ENCODE data around the gene GPR137. TPM values are rescaled to one million over a fixed set of nuclear protein-coding genes. Genes with fewer than 3 reads are reported as not detected.

The GPR137 gene
- total RNA-seq, 2 donors from 2014 or later, result 57.7 to 58.4 TPM

DNA sequence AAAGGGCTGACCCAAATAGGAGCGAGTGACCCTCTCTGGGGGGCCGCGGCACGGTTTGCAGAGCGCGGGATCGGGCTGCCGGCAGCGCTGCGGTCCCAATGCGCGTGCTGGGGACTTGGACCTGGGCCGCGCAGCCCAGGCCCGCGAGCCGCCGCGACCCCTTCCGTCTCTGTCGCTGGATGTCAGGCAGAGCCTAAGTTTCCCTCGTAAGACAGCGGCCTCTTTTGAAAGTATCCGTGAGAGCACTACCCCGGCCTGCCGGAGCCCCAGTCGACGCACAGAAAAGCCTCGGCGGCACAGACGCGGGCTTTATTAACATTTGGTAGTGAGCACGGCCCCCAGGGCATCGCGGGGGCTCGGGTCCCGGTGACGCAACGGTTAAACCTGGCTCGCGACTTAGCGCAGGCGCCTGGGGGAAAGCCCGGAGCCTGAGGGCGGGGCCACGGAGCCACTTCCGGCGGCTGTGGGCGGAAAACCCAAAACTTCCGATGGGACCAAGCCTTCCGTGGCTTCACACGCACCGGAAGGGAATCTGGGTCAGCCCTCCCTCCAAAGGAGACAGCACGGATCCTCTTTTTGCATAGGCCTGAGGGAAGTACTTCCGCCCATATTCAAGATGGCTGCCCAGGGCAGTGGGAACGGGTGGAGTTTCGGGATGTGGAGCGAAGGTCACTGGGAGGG lies 16.0 kb upstream of the GPR137 start:
- H3K9ac ChIP-seq (ENCODE audit: extremely low read depth, low read length, poor library complexity, severe bottlenecking), result peak overlapping the region; percentile 91
- 0% methylated on average over 25 to 58 of the region's 58 CpGs for WGBS, 2 experiments (ENCODE audit: insufficient coverage in 1 of 2, insufficient read length in 1 of 2)
- no peaks in the 10 kb centered on the region for H3K27me3 Mint-ChIP-seq (ENCODE audit: insufficient read depth)
- TF ChIP-seq CTCF (conservative IDR thresholded peaks at IDR 0.05), result peak; percentile 40
- H3K9me3 ChIP-seq (ENCODE audit: control insufficient read depth, low read length), result no peaks in the 10 kb centered on the region
- H3K27ac Mint-ChIP-seq, result peak overlapping the region; percentile 99
- H3K36me3 ChIP-seq (ENCODE audit: control insufficient read depth, insufficient read depth, low read length), result peaks cover 4% of the 10 kb centered on the region
- H3K27ac ChIP-seq (ENCODE audit: low read depth, low read length), result peak overlapping the region; percentile 94
- no peaks in the 10 kb centered on the region for H3K4me1 ChIP-seq (ENCODE audit: control insufficient read depth, insufficient read depth, low read length)
- peak overlapping the region; percentile 95 for H3K4me3 Mint-ChIP-seq
- H3K27me3 ChIP-seq (ENCODE audit: control insufficient read depth, insufficient read depth, low read length, poor library complexity, severe bottlenecking), result no peaks in the 10 kb centered on the region
- DNase-seq, result peak; percentile 99
- H3K36me3 Mint-ChIP-seq (ENCODE audit: low read depth), result peaks cover 17% of the 10 kb centered on the region
- peaks cover 14% of the 10 kb centered on the region for H3K4me1 Mint-ChIP-seq
- no peaks in the 10 kb centered on the region for H3K9me3 Mint-ChIP-seq
- H3K4me3 ChIP-seq (ENCODE audit: low read length), result peak overlapping the region; percentile 95

DNA sequence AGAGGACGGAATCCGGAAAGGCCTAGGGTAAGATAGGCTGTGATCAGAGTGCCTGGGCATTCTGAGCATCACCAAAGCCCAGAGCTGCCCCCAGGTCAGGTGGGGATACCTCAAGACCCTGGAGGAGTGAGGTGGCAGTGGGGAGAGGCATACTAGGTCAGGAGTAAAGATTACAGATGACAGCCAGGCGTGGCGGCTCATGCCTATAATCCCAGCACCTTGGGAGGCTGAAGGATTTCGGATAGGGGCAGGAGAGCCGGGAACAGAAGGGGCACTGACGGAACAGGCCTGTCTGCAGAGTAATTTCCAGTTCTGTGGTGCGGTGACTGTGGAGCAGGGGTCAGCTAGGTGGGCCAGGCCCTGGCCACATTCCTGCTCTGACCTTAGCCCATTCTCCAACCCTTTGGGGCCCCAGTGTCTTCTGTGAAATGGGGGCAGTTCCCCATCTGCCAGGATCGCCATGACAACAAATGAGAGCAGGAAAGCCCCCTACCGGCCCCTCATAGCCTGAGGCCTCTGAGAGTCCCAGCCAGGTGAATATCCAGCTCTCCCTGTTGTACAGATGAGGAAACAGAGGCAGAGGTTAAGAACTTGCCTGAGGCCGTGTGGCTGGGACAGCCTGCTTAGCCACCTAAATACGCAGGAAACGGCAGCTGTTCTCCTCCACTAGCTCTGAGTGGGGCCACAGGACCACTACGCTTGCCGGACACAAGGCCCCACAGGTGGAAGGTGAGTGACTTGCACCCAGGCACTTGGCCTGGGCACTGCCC lies 10.4 kb upstream of the GPR137 start:
- Mint-ChIP-seq H3K4me3 (no peak overlapping the region), H3K4me1 (peaks cover 3% of the 10 kb centered on the region), H3K27me3 (ENCODE audit: insufficient read depth) (no peaks in the 10 kb centered on the region), H3K9me3 (no peaks in the 10 kb centered on the region), H3K36me3 (ENCODE audit: low read depth) (peaks cover 19% of the 10 kb centered on the region), H3K27ac (no peak overlapping the region)
- peaks cover 9% of the 10 kb centered on the region for H3K36me3 ChIP-seq (ENCODE audit: control insufficient read depth, insufficient read depth, low read length)
- no peak overlapping the region for H3K27ac ChIP-seq (ENCODE audit: low read depth, low read length)
- no peak for TF ChIP-seq CTCF (conservative IDR thresholded peaks at IDR 0.05)
- H3K4me3 ChIP-seq (ENCODE audit: low read length), result no peak overlapping the region
- no peaks in the 10 kb centered on the region for H3K9me3 ChIP-seq (ENCODE audit: control insufficient read depth, low read length)
- DNase-seq, result no peak
- 90 to 96% methylated on average over 13 to 15 of the region's 15 CpGs for WGBS, 2 experiments (ENCODE audit: insufficient coverage in 1 of 2, insufficient read length in 1 of 2)
- H3K27me3 ChIP-seq (ENCODE audit: control insufficient read depth, insufficient read depth, low read length, poor library complexity, severe bottlenecking), result no peaks in the 10 kb centered on the region
- H3K4me1 ChIP-seq (ENCODE audit: control insufficient read depth, insufficient read depth, low read length), result no peaks in the 10 kb centered on the region
- H3K9ac ChIP-seq (ENCODE audit: extremely low read depth, low read length, poor library complexity, severe bottlenecking), result no peak overlapping the region

- peaks cover 19% of the 10 kb centered on the region for H3K36me3 Mint-ChIP-seq (ENCODE audit: low read depth)
- H3K9ac ChIP-seq (ENCODE audit: extremely low read depth, low read length, poor library complexity, severe bottlenecking), result no peak overlapping the region
- no peak for TF ChIP-seq CTCF (conservative IDR thresholded peaks at IDR 0.05)
- H3K9me3 ChIP-seq (ENCODE audit: control insufficient read depth, low read length), result no peaks in the 10 kb centered on the region
- H3K36me3 ChIP-seq (ENCODE audit: control insufficient read depth, insufficient read depth, low read length), result peaks cover 9% of the 10 kb centered on the region
- DNase-seq, result no peak
- H3K9me3 Mint-ChIP-seq, result no peaks in the 10 kb centered on the region
- no peak overlapping the region for H3K27ac Mint-ChIP-seq
- H3K27me3 Mint-ChIP-seq (ENCODE audit: insufficient read depth), result no peaks in the 10 kb centered on the region
- WGBS, 2 experiments (ENCODE audit: insufficient coverage in 1 of 2, insufficient read length in 1 of 2), result 95 to 100% methylated on average over 1 to 2 of the region's 2 CpGs
- H3K4me3 ChIP-seq (ENCODE audit: low read length), result no peak overlapping the region
- no peaks in the 10 kb centered on the region for H3K27me3 ChIP-seq (ENCODE audit: control insufficient read depth, insufficient read depth, low read length, poor library complexity, severe bottlenecking)
- peaks cover 3% of the 10 kb centered on the region for H3K4me1 Mint-ChIP-seq
- no peak overlapping the region for H3K4me3 Mint-ChIP-seq
- no peaks in the 10 kb centered on the region for H3K4me1 ChIP-seq (ENCODE audit: control insufficient read depth, insufficient read depth, low read length)
- no peak overlapping the region for H3K27ac ChIP-seq (ENCODE audit: low read depth, low read length)
These were observed 9.8 kb upstream of the GPR137 start for GRCh38 chr11:64275841-64276240.

All from endodermal cell (in vitro differentiated cells).